Measurements from ENCODE around the gene C2CD4B. TPM values are rescaled to one million over a fixed set of nuclear protein-coding genes. Genes with fewer than 3 reads are reported as not detected.

C2CD4B gene
- total and polyA plus RNA-seq, 2 of the 13 experiments (the other 11 are each of a cell fraction or from before 2014, with no cell fraction given): not detected

- Histone ChIP-seq H4K20me1 (ENCODE audit: insufficient read depth, low read length) (no peaks in the 10 kb centered on the region), H3K27ac (ENCODE audit: extremely low read length, insufficient read depth, low read length) (no peak overlapping the region), H3K36me3 (replicated peaks in 1 of 2; ENCODE audit: control insufficient read depth in 1 of 2, insufficient read depth in 2 of 2, low read length in 2 of 2) (no peaks in the 10 kb centered on the region), H3K27me3 (ENCODE audit: control insufficient read depth in 1 of 2, insufficient read depth in 2 of 2, low read length in 2 of 2) (peaks cover 0 to 8% of the 10 kb centered on the region in 2 experiments; a peak in 1 of 5 replicates), H3K4me3 (replicated peaks in 1 of 3; ENCODE audit: insufficient read depth in 1 of 3, low read depth in 2 of 3, low read length in 3 of 3) (no peak overlapping the region), H3K9me3 (ENCODE audit: low read length) (no peaks in the 10 kb centered on the region), H3K9ac (ENCODE audit: insufficient read depth, low read depth, low read length) (no peak overlapping the region), H3K4me1 (ENCODE audit: insufficient read depth, low read length) (no peaks in the 10 kb centered on the region), H2AFZ (ENCODE audit: low read length) (no peak overlapping the region), H3K4me2 (ENCODE audit: low read depth, low read length) (no peak overlapping the region), H3K79me2 (ENCODE audit: insufficient read depth, low read length) (no peaks in the 10 kb centered on the region)
- ChIA-PET CTCF (ENCODE audit: low intra/inter-chr PET ratio, low total read pairs) (no interaction called here), POLR2A (no interaction called here)
- DNase-seq (ENCODE audit: low spot score): no peak
- no peak for FAIRE-seq
- in situ Hi-C loops (cut with HindIII; ENCODE audit: extremely low pct_ligation_motif_present, low pct_unique_long_range_greater_than_20kb): no loop called here
- no peak for ATAC-seq
- TF ChIP-seq ZMAT3 (CRISPR knock-in tag; conservative IDR thresholded peaks at IDR 0.05) (no peak), ZNF616 (CRISPR knock-in tag; IDR thresholded peaks at IDR 0.05; ENCODE audit: low read depth) (no peak), NR2C2 (CRISPR knock-in tag; IDR thresholded peaks at IDR 0.05; ENCODE audit: borderline replicate concordance) (no peak), MTA1 (CRISPR knock-in tag; IDR thresholded peaks at IDR 0.05; ENCODE audit: borderline replicate concordance) (no peak), PAXIP1 (CRISPR knock-in tag; conservative IDR thresholded peaks at IDR 0.05) (no peak), FOXM1 (CRISPR knock-in tag; IDR thresholded peaks at IDR 0.05) (no peak), UBTF (CRISPR knock-in tag; IDR thresholded peaks at IDR 0.05) (no peak), THAP7 (CRISPR knock-in tag; IDR thresholded peaks at IDR 0.05) (no peak), TOE1 (CRISPR knock-in tag; IDR thresholded peaks at IDR 0.05) (no peak), SATB2 (CRISPR knock-in tag; IDR thresholded peaks at IDR 0.05) (no peak)
- intact Hi-C loops (cut with micrococcal nuclease; ENCODE audit: unreplicated experiment): no loop called here
- BruUV-seq (replicated peaks): no TSS peak
- WGBS (ENCODE audit: low lambda C conversion rate): 0% methylated on average over 1 of the region's 1 CpG
These were observed 22.8 kb upstream of the C2CD4B start for GRCh38 chr15:62187910-62188309.
